Activated naive CD8-positive, alpha-beta T cell (primary cell): ENCODE data around the gene FAR2.
"Not testable (repeated sequence)": the region's sequence is repeated elsewhere in the genome, so short reads cannot be mapped to it uniquely, and the experiment has no call there.

Source experiments
- H3K27ac Mint-ChIP-seq: one replicate; pipeline ENCODE4 v1.8.0; 2021; ENCODE audit warnings: mixed read lengths
- H3K27me3 Mint-ChIP-seq: one replicate; pipeline ENCODE4 v1.8.0; 2021; ENCODE audit warnings: mixed read lengths
- H3K36me3 Mint-ChIP-seq: one replicate; pipeline ENCODE4 v1.8.0; 2021; ENCODE audit warnings: mixed read lengths
- H3K4me1 Mint-ChIP-seq: one replicate; pipeline ENCODE4 v1.8.0; 2021; ENCODE audit warnings: low read depth, mixed read lengths
- H3K4me3 Mint-ChIP-seq: one replicate; pipeline ENCODE4 v1.8.0; 2021; ENCODE audit warnings: mild to moderate bottlenecking, mixed read lengths
- H3K9me3 Mint-ChIP-seq: one replicate; pipeline ENCODE4 v1.8.0; 2021; ENCODE audit warnings: low read depth, mixed read lengths

Gene FAR2

GRCh38 chr12:29253906-29254625 is 105.0 kb downstream of the FAR2 start:
- no peak overlapping the region for H3K4me3 Mint-ChIP-seq
- H3K9me3 Mint-ChIP-seq, result no peaks in the 10 kb centered on the region
- no peaks in the 10 kb centered on the region for H3K4me1 Mint-ChIP-seq
- no peaks in the 10 kb centered on the region for H3K36me3 Mint-ChIP-seq
- no peak overlapping the region for H3K27ac Mint-ChIP-seq
- H3K27me3 Mint-ChIP-seq, result no peaks in the 10 kb centered on the region

GRCh38 chr12:29255042-29255441 is 106.0 kb downstream of the FAR2 start:
- Mint-ChIP-seq H3K27ac (no peak overlapping the region), H3K36me3 (no peaks in the 10 kb centered on the region), H3K9me3 (no peaks in the 10 kb centered on the region), H3K4me1 (no peaks in the 10 kb centered on the region), H3K4me3 (no peak overlapping the region), H3K27me3 (no peaks in the 10 kb centered on the region)

- Mint-ChIP-seq H3K27ac (no peak overlapping the region), H3K27me3 (peaks cover 2% of the 10 kb centered on the region), H3K36me3 (peaks cover 7% of the 10 kb centered on the region), H3K9me3 (peaks cover 8% of the 10 kb centered on the region), H3K4me1 (no peaks in the 10 kb centered on the region), H3K4me3 (no peak overlapping the region)
Observed at GRCh38 chr12:29256598-29256997, 107.5 kb downstream of the FAR2 start.

- not testable (repeated sequence) for H3K27me3 Mint-ChIP-seq, H3K4me3 Mint-ChIP-seq, H3K27ac Mint-ChIP-seq, H3K36me3 Mint-ChIP-seq, H3K4me1 Mint-ChIP-seq
- peaks cover 12% of the 10 kb centered on the region for H3K9me3 Mint-ChIP-seq
Observed at GRCh38 chr12:29257687-29258086, 108.6 kb downstream of the FAR2 start.

GRCh38 chr12:29264424-29264823 is 115.3 kb downstream of the FAR2 start:
- Mint-ChIP-seq H3K27me3 (peaks cover 4% of the 10 kb centered on the region), H3K4me3 (no peak overlapping the region), H3K36me3 (peaks cover 18% of the 10 kb centered on the region), H3K4me1 (no peaks in the 10 kb centered on the region), H3K9me3 (peaks cover 27% of the 10 kb centered on the region), H3K27ac (no peak overlapping the region)

GRCh38 chr12:29269706-29270408 is 120.8 kb downstream of the FAR2 start:
- H3K4me1 Mint-ChIP-seq, result no peaks in the 10 kb centered on the region
- H3K36me3 Mint-ChIP-seq, result no peaks in the 10 kb centered on the region
- H3K9me3 Mint-ChIP-seq, result peaks cover 5% of the 10 kb centered on the region
- H3K4me3 Mint-ChIP-seq, result no peak overlapping the region
- H3K27ac Mint-ChIP-seq, result no peak overlapping the region
- H3K27me3 Mint-ChIP-seq, result no peaks in the 10 kb centered on the region

GRCh38 chr12:29270446-29270845 is 121.4 kb downstream of the FAR2 start:
- no peaks in the 10 kb centered on the region for H3K27me3 Mint-ChIP-seq
- no peaks in the 10 kb centered on the region for H3K36me3 Mint-ChIP-seq
- H3K9me3 Mint-ChIP-seq, result no peaks in the 10 kb centered on the region
- no peak overlapping the region for H3K4me3 Mint-ChIP-seq
- H3K4me1 Mint-ChIP-seq, result no peaks in the 10 kb centered on the region
- no peak overlapping the region for H3K27ac Mint-ChIP-seq

- no peaks in the 10 kb centered on the region for H3K9me3 Mint-ChIP-seq
- H3K4me3 Mint-ChIP-seq, result no peak overlapping the region
- H3K27me3 Mint-ChIP-seq, result no peaks in the 10 kb centered on the region
- no peaks in the 10 kb centered on the region for H3K4me1 Mint-ChIP-seq
- H3K27ac Mint-ChIP-seq, result no peak overlapping the region
- H3K36me3 Mint-ChIP-seq, result peaks cover 4% of the 10 kb centered on the region
Observed at GRCh38 chr12:29273178-29273843, 124.2 kb downstream of the FAR2 start.

- no peak overlapping the region for H3K27ac Mint-ChIP-seq
Observed at GRCh38 chr12:29275834-29276233, 126.8 kb downstream of the FAR2 start.

GRCh38 chr12:29277231-29277630 is 128.2 kb downstream of the FAR2 start:
- no peak overlapping the region for H3K4me3 Mint-ChIP-seq
- H3K27ac Mint-ChIP-seq, result no peak overlapping the region
- no peaks in the 10 kb centered on the region for H3K4me1 Mint-ChIP-seq
- H3K27me3 Mint-ChIP-seq, result no peaks in the 10 kb centered on the region
- no peaks in the 10 kb centered on the region for H3K9me3 Mint-ChIP-seq
- H3K36me3 Mint-ChIP-seq, result peaks cover 9% of the 10 kb centered on the region

More at GRCh38 chr12:29275834-29276233, 126.8 kb downstream of the FAR2 start:
- no peaks in the 10 kb centered on the region for H3K27me3 Mint-ChIP-seq
- H3K36me3 Mint-ChIP-seq, result peaks cover 5% of the 10 kb centered on the region
- H3K9me3 Mint-ChIP-seq, result no peaks in the 10 kb centered on the region
- H3K4me1 Mint-ChIP-seq, result no peaks in the 10 kb centered on the region
- no peak overlapping the region for H3K4me3 Mint-ChIP-seq

GRCh38 chr12:29278673-29279420 is 129.8 kb downstream of the FAR2 start:
- Mint-ChIP-seq H3K4me3 (no peak overlapping the region), H3K4me1 (no peaks in the 10 kb centered on the region), H3K36me3 (peaks cover 9% of the 10 kb centered on the region), H3K27ac (no peak overlapping the region), H3K9me3 (no peaks in the 10 kb centered on the region), H3K27me3 (no peaks in the 10 kb centered on the region)

- peaks cover 13% of the 10 kb centered on the region for H3K36me3 Mint-ChIP-seq
- no peaks in the 10 kb centered on the region for H3K9me3 Mint-ChIP-seq
- H3K27ac Mint-ChIP-seq, result no peak overlapping the region
- H3K4me3 Mint-ChIP-seq, result no peak overlapping the region
- H3K4me1 Mint-ChIP-seq, result no peaks in the 10 kb centered on the region
- no peaks in the 10 kb centered on the region for H3K27me3 Mint-ChIP-seq
Observed at GRCh38 chr12:29281371-29282005, 132.4 kb downstream of the FAR2 start.

GRCh38 chr12:29282031-29282816 is 133.1 kb downstream of the FAR2 start:
- H3K4me1 Mint-ChIP-seq, result no peaks in the 10 kb centered on the region
- H3K9me3 Mint-ChIP-seq, result no peaks in the 10 kb centered on the region
- no peaks in the 10 kb centered on the region for H3K27me3 Mint-ChIP-seq
- peaks cover 11% of the 10 kb centered on the region for H3K36me3 Mint-ChIP-seq
- no peak overlapping the region for H3K27ac Mint-ChIP-seq
- H3K4me3 Mint-ChIP-seq, result no peak overlapping the region
